ENCODE results near the gene NELFB. TPM values are rescaled to one million over a fixed set of nuclear protein-coding genes. Genes with fewer than 3 reads are reported as not detected.
A peak's percentile ranks its signal among the peaks of the same experiment; 100 is the strongest.

The NELFB gene
- total and polyA plus RNA-seq, 9 of the 15 experiments (the other 6 are each of a cell fraction or from before 2014, with no cell fraction given): 0.24 to 84.0 (median 29.7) TPM

DNA sequence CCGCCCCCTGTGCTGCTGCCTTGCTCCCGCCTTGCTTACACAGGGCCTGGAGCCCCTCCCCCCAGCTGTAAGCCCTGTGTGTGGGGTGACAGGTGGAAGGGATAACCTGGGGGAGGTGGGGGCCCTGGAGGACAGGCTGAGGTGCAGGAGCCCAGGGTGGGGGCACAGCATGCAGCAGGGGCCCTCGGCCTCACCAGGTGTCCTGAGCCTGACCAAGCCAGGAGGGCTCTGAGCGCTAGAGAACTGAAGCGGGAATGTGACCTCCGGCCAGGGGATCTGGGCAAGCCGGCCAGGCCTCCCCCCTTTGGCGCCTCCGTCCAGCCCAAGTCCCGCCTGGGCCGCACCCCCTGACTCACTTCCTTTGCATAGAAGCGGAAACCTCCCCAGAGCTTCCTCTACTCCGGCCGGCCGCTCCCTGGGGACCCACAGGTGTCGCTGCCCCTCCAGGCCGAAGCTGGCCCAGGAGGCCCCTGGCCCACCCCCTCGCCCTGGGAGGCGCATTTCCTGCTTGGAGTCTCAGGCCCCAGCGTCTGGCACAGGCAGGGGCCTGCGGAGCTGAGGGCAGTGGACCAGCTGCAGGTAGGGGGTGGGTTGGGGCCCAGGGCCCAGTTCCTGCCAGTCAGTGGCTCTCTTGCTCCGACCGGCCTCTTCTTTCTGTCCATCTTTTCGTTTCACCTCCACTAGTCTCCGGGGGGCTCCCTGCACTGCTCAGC, 22.4 kb downstream of the NELFB start, which contains the start of gene TOR4A (continued):
- peak; percentile 48; the same call in 1 of the 2 replicates for TF ChIP-seq HMGXB4 (CRISPR knock-in tag; IDR thresholded peaks at IDR 0.05)
- TF ChIP-seq MAFF (IDR thresholded peaks at IDR 0.05; ENCODE audit: low read length): no peak
- TF ChIP-seq, protein P1, sequence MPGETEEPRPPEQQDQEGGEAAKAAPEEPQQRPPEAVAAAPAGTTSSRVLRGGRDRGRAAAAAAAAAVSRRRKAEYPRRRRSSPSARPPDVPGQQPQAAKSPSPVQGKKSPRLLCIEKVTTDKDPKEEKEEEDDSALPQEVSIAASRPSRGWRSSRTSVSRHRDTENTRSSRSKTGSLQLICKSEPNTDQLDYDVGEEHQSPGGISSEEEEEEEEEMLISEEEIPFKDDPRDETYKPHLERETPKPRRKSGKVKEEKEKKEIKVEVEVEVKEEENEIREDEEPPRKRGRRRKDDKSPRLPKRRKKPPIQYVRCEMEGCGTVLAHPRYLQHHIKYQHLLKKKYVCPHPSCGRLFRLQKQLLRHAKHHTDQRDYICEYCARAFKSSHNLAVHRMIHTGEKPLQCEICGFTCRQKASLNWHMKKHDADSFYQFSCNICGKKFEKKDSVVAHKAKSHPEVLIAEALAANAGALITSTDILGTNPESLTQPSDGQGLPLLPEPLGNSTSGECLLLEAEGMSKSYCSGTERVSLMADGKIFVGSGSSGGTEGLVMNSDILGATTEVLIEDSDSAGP (CRISPR knock-in tag; IDR thresholded peaks at IDR 0.05): no peak
- TF ChIP-seq, protein P2, sequence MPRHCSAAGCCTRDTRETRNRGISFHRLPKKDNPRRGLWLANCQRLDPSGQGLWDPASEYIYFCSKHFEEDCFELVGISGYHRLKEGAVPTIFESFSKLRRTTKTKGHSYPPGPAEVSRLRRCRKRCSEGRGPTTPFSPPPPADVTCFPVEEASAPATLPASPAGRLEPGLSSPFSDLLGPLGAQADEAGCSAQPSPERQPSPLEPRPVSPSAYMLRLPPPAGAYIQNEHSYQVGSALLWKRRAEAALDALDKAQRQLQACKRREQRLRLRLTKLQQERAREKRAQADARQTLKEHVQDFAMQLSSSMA (CRISPR knock-in tag; IDR thresholded peaks at IDR 0.05): no peak
- TF ChIP-seq HLTF (IDR thresholded peaks at IDR 0.05): peak; percentile 56; the same call in 1 of the 2 replicates
- 0 out of 2 replicates have a peak, but pooled peaks have one; percentile 14 for TF ChIP-seq ELF2 (CRISPR knock-in tag; IDR thresholded peaks at IDR 0.05)
- TF ChIP-seq SMAD4 (CRISPR knock-in tag; conservative IDR thresholded peaks at IDR 0.05): peak; percentile 50; the same call in 1 of the 2 replicates
- TF ChIP-seq KLF1 (tag; IDR thresholded peaks at IDR 0.05): no peak
- TF ChIP-seq TARDBP (IDR thresholded peaks at IDR 0.05): peak; percentile 79
- TF ChIP-seq ZC3H8 (IDR thresholded peaks at IDR 0.05): no peak
- TF ChIP-seq MBD1 (CRISPR knock-in tag; IDR thresholded peaks at IDR 0.05): no peak
- TF ChIP-seq, protein P3, sequence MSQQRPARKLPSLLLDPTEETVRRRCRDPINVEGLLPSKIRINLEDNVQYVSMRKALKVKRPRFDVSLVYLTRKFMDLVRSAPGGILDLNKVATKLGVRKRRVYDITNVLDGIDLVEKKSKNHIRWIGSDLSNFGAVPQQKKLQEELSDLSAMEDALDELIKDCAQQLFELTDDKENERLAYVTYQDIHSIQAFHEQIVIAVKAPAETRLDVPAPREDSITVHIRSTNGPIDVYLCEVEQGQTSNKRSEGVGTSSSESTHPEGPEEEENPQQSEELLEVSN (IDR thresholded peaks at IDR 0.05; ENCODE audit: borderline replicate concordance in 1 of 2, extremely low read depth in 1 of 2, insufficient read depth in 1 of 2, insufficient read length in 1 of 2, low read depth in 1 of 2, low read length in 1 of 2, poor library complexity in 1 of 2, severe bottlenecking in 1 of 2): peak; percentile 57 to 85
- no peak for TF ChIP-seq NFIC (IDR thresholded peaks at IDR 0.05)
- TF ChIP-seq U2AF1 (optimal IDR thresholded peaks at IDR 0.05; ENCODE audit: low read depth, low read length): no peak
- 0 out of 2 replicates have a peak, but pooled peaks have one; percentile 52 for TF ChIP-seq TOE1 (IDR thresholded peaks at IDR 0.05; ENCODE audit: borderline replicate concordance)
- no peak for TF ChIP-seq TOE1 (CRISPR knock-in tag; IDR thresholded peaks at IDR 0.05; ENCODE audit: borderline replicate concordance, low read depth)
- no peak; the same call in none of the 2 replicates for TF ChIP-seq ZEB2 (IDR thresholded peaks at IDR 0.05)
- TF ChIP-seq ZNF124 (CRISPR knock-in tag; IDR thresholded peaks at IDR 0.05): no peak
- no peak; the same call in 1 of the 2 replicates for TF ChIP-seq TCF3 (CRISPR knock-in tag; IDR thresholded peaks at IDR 0.05)
- no peak for TF ChIP-seq JUNB (CRISPR knock-in tag; conservative IDR thresholded peaks at IDR 0.05)
- TF ChIP-seq SAFB (IDR thresholded peaks at IDR 0.05; ENCODE audit: borderline replicate concordance, low read depth, low read length): no peak
- TF ChIP-seq ZNF282 (CRISPR knock-in tag; IDR thresholded peaks at IDR 0.05): 0 out of 2 replicates have a peak, but pooled peaks have one; percentile 37
- no peak for TF ChIP-seq MIER1 (IDR thresholded peaks at IDR 0.05; ENCODE audit: low read depth)
